DOHH2 (cell line): ENCODE data around the gene RBM24.

Source experiments
- CTCF ChIP-seq: fragments of 200-600 bp; sonication (generic); IDR thresholded peaks from one replicate; pipeline ENCODE4 v1.5.1; 2014; ENCODE audit warnings: antibody characterized with exemption, mild to moderate bottlenecking, low read depth, low read length; ENCODE audit not compliant: poor library complexity, severe bottlenecking
- EZH2phosphoT487 ChIP-seq: fragments of 200-600 bp; sonication (generic); IDR thresholded peaks from 2 replicates; pipeline ENCODE4 v1.6.1; 2017; ENCODE audit warnings: borderline replicate concordance, mild to moderate bottlenecking, antibody characterized with exemption, low read length, moderate library complexity, mixed read lengths

DNA sequence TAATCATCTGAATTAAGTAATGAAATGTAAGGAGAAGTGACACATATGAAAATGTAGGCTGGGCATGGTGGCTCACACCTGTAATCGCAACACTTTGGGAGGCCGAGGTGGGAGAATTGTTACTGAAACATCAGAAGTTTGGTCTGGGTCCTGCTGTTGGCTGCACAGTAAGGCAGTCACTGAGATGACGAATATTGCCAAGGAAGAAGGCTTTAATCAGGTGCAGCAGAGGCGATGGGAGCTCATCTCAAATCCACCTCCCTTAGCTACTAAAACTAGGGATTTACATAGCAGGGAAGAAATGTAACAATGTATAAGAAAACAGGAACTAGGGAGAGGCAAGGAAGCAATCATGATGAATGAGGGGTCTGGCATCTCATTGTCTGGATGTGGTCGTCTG lies 50.1 kb downstream of the RBM24 start:
- TF ChIP-seq CTCF (no peak), EZH2phosphoT487 (no peak)
